Stimulated activated naive CD8-positive, alpha-beta T cell treated with anti-CD3 and anti-CD28 coated beads, Interleukin-15, Interleukin-2, amounts not matched to agents 100 ng/mL and 50 ng/mL, for 24 hours (primary cell): ENCODE data around the gene EDEM1.

Source experiments
- H3K27ac Mint-ChIP-seq: one replicate; pipeline ENCODE4 v1.8.0; 2021; ENCODE audit warnings: mild to moderate bottlenecking, mixed read lengths
- H3K27me3 Mint-ChIP-seq: one replicate; pipeline ENCODE4 v1.8.0; 2021; ENCODE audit warnings: mixed read lengths
- H3K36me3 Mint-ChIP-seq: one replicate; pipeline ENCODE4 v1.8.0; 2021; ENCODE audit warnings: low read depth, mixed read lengths
- H3K4me1 Mint-ChIP-seq: one replicate; pipeline ENCODE4 v1.8.0; 2021; ENCODE audit warnings: low read depth, mixed read lengths
- H3K4me3 Mint-ChIP-seq: one replicate; pipeline ENCODE4 v1.8.0; 2021; ENCODE audit warnings: mild to moderate bottlenecking, mixed read lengths
- H3K9me3 Mint-ChIP-seq: one replicate; pipeline ENCODE4 v1.8.0; 2021; ENCODE audit warnings: mixed read lengths

The EDEM1 gene

GRCh38 chr3:5187920-5188418 is 462 bp downstream of the EDEM1 start:
- H3K9me3 Mint-ChIP-seq = no peaks in the 10 kb centered on the region
- no peaks in the 10 kb centered on the region for H3K27me3 Mint-ChIP-seq
- peaks cover 56% of the 10 kb centered on the region for H3K4me1 Mint-ChIP-seq
- peak overlapping the region; percentile 99 for H3K27ac Mint-ChIP-seq
- peaks cover 40% of the 10 kb centered on the region for H3K36me3 Mint-ChIP-seq
- peak overlapping the region; percentile 96 for H3K4me3 Mint-ChIP-seq

- peak overlapping the region; percentile 96 for H3K4me3 Mint-ChIP-seq
- peaks cover 63% of the 10 kb centered on the region for H3K4me1 Mint-ChIP-seq
- H3K27ac Mint-ChIP-seq = peak overlapping the region; percentile 99
- H3K27me3 Mint-ChIP-seq = no peaks in the 10 kb centered on the region
- no peaks in the 10 kb centered on the region for H3K9me3 Mint-ChIP-seq
- peaks cover 44% of the 10 kb centered on the region for H3K36me3 Mint-ChIP-seq
Measured at GRCh38 chr3:5188419-5189221, 1.1 kb downstream of the EDEM1 start.

GRCh38 chr3:5190147-5190791 is 2.8 kb downstream of the EDEM1 start:
- Mint-ChIP-seq H3K27ac (peak overlapping the region; percentile 96), H3K4me3 (peak overlapping the region; percentile 96), H3K27me3 (no peaks in the 10 kb centered on the region), H3K36me3 (peaks cover 60% of the 10 kb centered on the region), H3K4me1 (peaks cover 68% of the 10 kb centered on the region), H3K9me3 (no peaks in the 10 kb centered on the region)

- Mint-ChIP-seq H3K4me1 (peaks cover 71% of the 10 kb centered on the region), H3K36me3 (peaks cover 75% of the 10 kb centered on the region), H3K9me3 (no peaks in the 10 kb centered on the region), H3K27ac (peak overlapping the region; percentile 100), H3K4me3 (peak overlapping the region; percentile 96), H3K27me3 (no peaks in the 10 kb centered on the region)
Measured at GRCh38 chr3:5191555-5192304, 4.2 kb downstream of the EDEM1 start.

GRCh38 chr3:5192571-5193365 is 5.3 kb downstream of the EDEM1 start:
- Mint-ChIP-seq H3K27ac (peak overlapping the region; percentile 100), H3K4me3 (peak overlapping the region; percentile 96), H3K4me1 (peaks cover 76% of the 10 kb centered on the region), H3K36me3 (peaks cover 85% of the 10 kb centered on the region), H3K27me3 (no peaks in the 10 kb centered on the region), H3K9me3 (no peaks in the 10 kb centered on the region)

- H3K4me1 Mint-ChIP-seq = peaks cover 92% of the 10 kb centered on the region
- H3K27me3 Mint-ChIP-seq = no peaks in the 10 kb centered on the region
- peaks cover 90% of the 10 kb centered on the region for H3K36me3 Mint-ChIP-seq
Measured at GRCh38 chr3:5194341-5194740, 6.8 kb downstream of the EDEM1 start.

GRCh38 chr3:5194801-5195509 is 7.4 kb downstream of the EDEM1 start:
- H3K27ac Mint-ChIP-seq = peak overlapping the region; percentile 100
- H3K9me3 Mint-ChIP-seq = no peaks in the 10 kb centered on the region
- H3K4me3 Mint-ChIP-seq = peak overlapping the region; percentile 64
- H3K4me1 Mint-ChIP-seq = peaks cover 94% of the 10 kb centered on the region
- H3K36me3 Mint-ChIP-seq = peaks cover 90% of the 10 kb centered on the region
- no peaks in the 10 kb centered on the region for H3K27me3 Mint-ChIP-seq

More at GRCh38 chr3:5194341-5194740, 6.8 kb downstream of the EDEM1 start:
- peak overlapping the region; percentile 64 for H3K4me3 Mint-ChIP-seq
- H3K9me3 Mint-ChIP-seq = no peaks in the 10 kb centered on the region
- peak overlapping the region; percentile 100 for H3K27ac Mint-ChIP-seq

GRCh38 chr3:5195605-5196004 is 8.1 kb downstream of the EDEM1 start:
- Mint-ChIP-seq H3K4me3 (peak overlapping the region; percentile 64), H3K36me3 (peaks cover 90% of the 10 kb centered on the region), H3K9me3 (no peaks in the 10 kb centered on the region), H3K27ac (peak overlapping the region; percentile 100), H3K4me1 (peaks cover 93% of the 10 kb centered on the region), H3K27me3 (no peaks in the 10 kb centered on the region)

GRCh38 chr3:5197022-5197421 is 9.5 kb downstream of the EDEM1 start:
- Mint-ChIP-seq H3K36me3 (peaks cover 91% of the 10 kb centered on the region), H3K4me1 (peaks cover 93% of the 10 kb centered on the region), H3K9me3 (no peaks in the 10 kb centered on the region), H3K27me3 (no peaks in the 10 kb centered on the region), H3K4me3 (peak overlapping the region; percentile 64), H3K27ac (peak overlapping the region; percentile 100)

GRCh38 chr3:5197470-5198312 is 10.2 kb downstream of the EDEM1 start:
- Mint-ChIP-seq H3K4me3 (peak overlapping the region; percentile 64), H3K27ac (peak overlapping the region; percentile 100), H3K36me3 (peaks cover 91% of the 10 kb centered on the region), H3K9me3 (no peaks in the 10 kb centered on the region), H3K4me1 (peaks cover 93% of the 10 kb centered on the region), H3K27me3 (no peaks in the 10 kb centered on the region)

- H3K4me1 Mint-ChIP-seq = peaks cover 93% of the 10 kb centered on the region
- peaks cover 91% of the 10 kb centered on the region for H3K36me3 Mint-ChIP-seq
- peak overlapping the region; percentile 100 for H3K27ac Mint-ChIP-seq
- H3K4me3 Mint-ChIP-seq = peak overlapping the region; percentile 46
- H3K9me3 Mint-ChIP-seq = no peaks in the 10 kb centered on the region
- no peaks in the 10 kb centered on the region for H3K27me3 Mint-ChIP-seq
Measured at GRCh38 chr3:5198313-5198677, 10.8 kb downstream of the EDEM1 start.

GRCh38 chr3:5198986-5199731 is 11.7 kb downstream of the EDEM1 start:
- Mint-ChIP-seq H3K36me3 (peaks cover 87% of the 10 kb centered on the region), H3K4me3 (peak overlapping the region; percentile 73), H3K9me3 (no peaks in the 10 kb centered on the region), H3K4me1 (peaks cover 85% of the 10 kb centered on the region), H3K27me3 (no peaks in the 10 kb centered on the region), H3K27ac (peak overlapping the region; percentile 100)
